Epithelial cell of esophagus (primary cell): ENCODE measurements around the gene ARHGEF28.
A peak's percentile ranks its signal among the peaks of the same experiment; 100 is the strongest.

Experiments
- DNase-seq: peaks from one replicate; pipeline ENCODE4 v3.0.0; 2010; ENCODE audit warnings: low read depth
- H3K4me3 ChIP-seq: 2 replicates; pipeline ENCODE4 v1.5.1; 2011; ENCODE audit warnings: mild to moderate bottlenecking, low read length, control low read depth
- TF ChIP-seq, protein P1 (sequence below): IDR thresholded peaks from 2 replicates; pipeline ENCODE4 v1.5.1; 2011; ENCODE audit warnings: low read depth, mild to moderate bottlenecking, low read length, control low read depth, inconsistent platforms; ENCODE audit not compliant: insufficient read depth; ENCODE audit errors: missing control alignments

The ARHGEF28 gene

DNA sequence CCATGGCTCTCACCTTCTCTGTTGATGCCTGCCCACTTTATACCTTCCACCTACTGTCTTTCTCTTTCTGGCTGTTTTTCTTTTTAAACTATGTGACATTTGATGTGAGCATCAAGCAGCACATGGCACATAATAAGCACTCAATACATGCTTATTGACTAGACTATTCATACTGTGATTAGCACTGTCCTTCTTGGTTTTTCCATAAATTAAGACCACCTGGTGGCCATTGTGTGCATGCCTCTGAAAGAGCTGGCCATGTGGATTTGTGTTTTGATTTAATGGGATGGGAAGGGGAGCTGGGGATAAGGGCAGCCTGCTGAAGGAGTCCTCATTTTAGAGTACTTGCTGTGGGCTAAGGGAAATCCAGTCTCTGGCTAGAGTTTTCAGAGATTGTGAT is 79.4 kb downstream of the ARHGEF28 start:
- TF ChIP-seq, protein P1, sequence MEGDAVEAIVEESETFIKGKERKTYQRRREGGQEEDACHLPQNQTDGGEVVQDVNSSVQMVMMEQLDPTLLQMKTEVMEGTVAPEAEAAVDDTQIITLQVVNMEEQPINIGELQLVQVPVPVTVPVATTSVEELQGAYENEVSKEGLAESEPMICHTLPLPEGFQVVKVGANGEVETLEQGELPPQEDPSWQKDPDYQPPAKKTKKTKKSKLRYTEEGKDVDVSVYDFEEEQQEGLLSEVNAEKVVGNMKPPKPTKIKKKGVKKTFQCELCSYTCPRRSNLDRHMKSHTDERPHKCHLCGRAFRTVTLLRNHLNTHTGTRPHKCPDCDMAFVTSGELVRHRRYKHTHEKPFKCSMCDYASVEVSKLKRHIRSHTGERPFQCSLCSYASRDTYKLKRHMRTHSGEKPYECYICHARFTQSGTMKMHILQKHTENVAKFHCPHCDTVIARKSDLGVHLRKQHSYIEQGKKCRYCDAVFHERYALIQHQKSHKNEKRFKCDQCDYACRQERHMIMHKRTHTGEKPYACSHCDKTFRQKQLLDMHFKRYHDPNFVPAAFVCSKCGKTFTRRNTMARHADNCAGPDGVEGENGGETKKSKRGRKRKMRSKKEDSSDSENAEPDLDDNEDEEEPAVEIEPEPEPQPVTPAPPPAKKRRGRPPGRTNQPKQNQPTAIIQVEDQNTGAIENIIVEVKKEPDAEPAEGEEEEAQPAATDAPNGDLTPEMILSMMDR: peak; percentile 1
- DNase-seq: no peak
- H3K4me3 ChIP-seq: no peak overlapping the region

DNA sequence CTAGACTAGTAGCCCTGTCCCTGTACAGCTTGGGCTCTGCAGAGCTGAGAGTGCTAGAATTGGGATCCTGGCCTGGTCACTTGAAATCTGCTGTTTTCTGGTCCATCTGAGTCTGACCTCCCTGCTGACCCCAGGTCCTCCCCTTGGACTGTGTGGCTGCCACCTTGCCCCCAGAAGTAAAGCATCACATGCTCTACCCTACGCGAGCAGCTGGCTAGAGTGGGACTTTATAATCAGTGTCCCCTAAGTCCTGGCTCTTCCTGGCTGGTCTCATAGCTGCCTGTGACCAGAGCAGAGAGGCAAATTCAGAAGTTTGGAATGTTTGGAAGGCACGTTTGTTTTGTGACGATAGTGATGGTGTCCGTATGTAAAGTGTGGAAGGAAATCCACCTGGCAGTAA is 81.0 kb downstream of the ARHGEF28 start:
- TF ChIP-seq, protein P1: no peak
- no peak for DNase-seq
- H3K4me3 ChIP-seq: no peak overlapping the region

DNA sequence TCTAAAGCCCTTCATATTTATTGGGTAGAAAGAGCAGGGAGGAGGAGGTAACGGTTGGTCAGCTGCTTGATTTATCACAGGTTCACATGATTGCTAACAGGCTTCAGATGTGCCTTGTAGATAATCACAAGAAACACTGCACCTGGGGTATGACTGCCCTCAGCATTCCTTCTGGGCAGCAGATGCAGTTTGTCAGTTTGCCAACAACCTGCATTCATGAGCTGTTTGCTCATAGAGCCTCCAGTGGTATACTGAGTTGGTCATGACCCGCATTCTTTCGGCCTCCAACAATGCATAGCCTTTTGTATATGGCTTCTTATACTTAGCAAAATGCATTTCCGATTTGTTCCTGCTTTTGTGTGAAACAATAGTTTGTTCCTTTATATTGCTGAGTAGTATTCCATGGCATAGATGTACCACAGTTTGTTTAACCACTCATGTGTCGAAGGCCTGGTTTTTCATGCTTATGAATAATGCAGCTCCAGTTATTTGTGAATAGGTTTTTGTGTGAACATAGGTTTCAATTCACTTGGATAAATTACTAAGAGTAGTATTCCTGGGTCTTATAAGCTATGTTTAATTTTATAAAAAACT is 83.6 kb downstream of the ARHGEF28 start:
- peak; percentile 82 for DNase-seq
- TF ChIP-seq, protein P1: no peak
- no peak overlapping the region for H3K4me3 ChIP-seq

DNA sequence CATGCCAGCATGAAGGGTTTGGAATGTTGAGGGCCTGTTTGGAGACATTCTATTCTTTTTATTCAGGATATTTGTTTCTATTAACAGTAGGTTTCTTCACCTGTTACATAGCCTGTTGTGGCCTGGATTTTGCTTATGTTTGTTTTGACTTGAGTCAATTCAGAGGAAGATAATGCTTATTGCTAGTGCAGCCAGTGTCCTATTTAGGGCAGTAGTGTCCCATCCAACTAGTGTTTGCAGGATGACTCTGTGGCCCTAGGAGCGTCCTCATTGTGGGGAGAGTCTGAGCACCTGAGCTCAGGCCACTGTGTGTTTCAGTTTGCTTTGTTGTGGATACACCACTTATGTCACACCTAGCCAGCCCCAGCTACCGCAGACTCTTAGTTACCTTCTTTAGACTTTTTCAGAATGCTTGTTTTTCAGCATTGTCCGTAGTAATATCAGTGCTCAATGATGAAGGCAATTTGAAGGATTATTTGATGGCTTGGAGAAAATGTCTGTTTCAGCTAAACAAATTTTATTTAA is 90.3 kb downstream of the ARHGEF28 start:
- DNase-seq: no peak
- TF ChIP-seq, protein P1: no peak
- H3K4me3 ChIP-seq: no peak overlapping the region

DNA sequence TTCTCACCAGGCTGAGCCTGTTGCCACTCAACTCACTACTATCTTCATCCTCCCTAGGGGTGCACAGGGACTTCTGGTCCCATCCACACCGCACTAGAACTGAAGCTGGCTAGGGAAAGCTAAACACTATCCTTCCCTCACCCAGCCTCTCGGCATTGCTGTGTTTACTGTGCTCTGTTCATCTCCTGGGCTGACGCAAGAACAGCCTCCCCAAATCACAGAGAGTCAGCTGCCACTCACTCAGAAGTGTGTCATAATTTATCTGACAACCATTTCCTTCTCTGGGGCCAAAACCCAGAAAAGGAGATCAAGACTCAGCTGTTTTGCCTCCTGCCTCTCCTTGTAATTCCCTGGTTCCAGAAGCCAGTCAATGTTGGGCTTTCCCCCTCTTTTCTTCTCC is 92.8 kb downstream of the ARHGEF28 start:
- H3K4me3 ChIP-seq: no peak overlapping the region
- peak; percentile 12 for DNase-seq
- TF ChIP-seq, protein P1: no peak

DNA sequence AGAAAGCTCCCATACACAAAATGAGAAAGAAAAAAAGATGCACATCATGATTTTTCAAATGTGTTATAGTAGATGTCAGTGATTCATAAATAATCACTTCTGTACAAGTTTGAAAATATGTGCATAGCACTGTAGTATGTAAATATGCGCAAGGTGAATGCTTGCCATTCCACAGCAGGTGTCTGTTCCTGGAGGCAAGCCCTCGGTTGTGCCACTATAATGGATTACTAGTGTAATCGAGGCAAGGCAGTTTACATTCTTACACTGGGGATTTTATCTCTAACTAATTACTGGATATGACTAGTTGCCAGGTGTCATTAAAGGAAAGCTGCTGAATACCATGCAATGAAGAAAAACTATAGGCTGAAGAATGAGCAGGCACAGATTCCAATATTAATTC is 93.6 kb downstream of the ARHGEF28 start:
- TF ChIP-seq, protein P1: no peak
- no peak overlapping the region for H3K4me3 ChIP-seq
- no peak for DNase-seq

DNA sequence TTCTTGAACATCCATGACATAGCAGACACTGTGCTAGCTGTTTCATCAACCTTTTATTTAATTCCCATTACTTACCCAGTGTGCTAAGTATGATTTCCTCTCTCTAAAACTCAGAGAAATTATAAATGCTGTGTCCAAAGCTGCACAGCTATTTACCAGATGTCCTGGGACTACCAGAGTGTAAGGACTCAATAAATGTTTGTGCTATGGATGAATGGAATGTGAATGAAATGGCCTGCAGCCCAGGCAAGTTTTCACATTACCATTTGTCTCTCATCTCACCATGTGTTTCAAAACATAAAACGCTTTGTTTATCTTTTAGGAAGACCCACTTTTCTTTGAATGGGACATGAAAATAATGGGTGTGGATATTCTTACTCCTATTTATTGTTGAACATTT is 96.2 kb downstream of the ARHGEF28 start:
- no peak for DNase-seq
- TF ChIP-seq, protein P1: no peak
- H3K4me3 ChIP-seq: no peak overlapping the region
